ENCODE data around the gene MAPKAPK5. TPM values are rescaled to one million over a fixed set of nuclear protein-coding genes. Genes with fewer than 3 reads are reported as not detected.

The MAPKAPK5 gene
- total and polyA plus RNA-seq, 10 of the 15 experiments (the other 5 are each of a cell fraction or from before 2014, with no cell fraction given): 12.6 to 54.3 (median 41.5) TPM

- FAIRE-seq: no peak
- Histone ChIP-seq H3K4me2 (ENCODE audit: control insufficient read depth, insufficient read depth) (peak overlapping the region; percentile 14), H3K36me3 (ENCODE audit: control insufficient read depth in 2 of 2, insufficient read depth in 2 of 2, low read length in 1 of 2) (no peaks in the 10 kb centered on the region; a peak in 1 of 4 replicates), H3K4me1 (ENCODE audit: control insufficient read depth, insufficient read depth, low read length) (no peaks in the 10 kb centered on the region), H3K79me2 (ENCODE audit: control insufficient read depth, insufficient read depth, low read length) (peaks cover 61% of the 10 kb centered on the region), H3K27ac (ENCODE audit: control insufficient read depth, insufficient read depth) (peak overlapping the region; percentile 88), H2AFZ (ENCODE audit: control insufficient read depth, low read depth, low read length) (peak overlapping the region; percentile 93), H4K20me1 (ENCODE audit: control insufficient read depth, insufficient read depth) (no peaks in the 10 kb centered on the region), H3K4me3 (peak overlapping the region; percentile 97), H3K9me3 (replicated peaks; ENCODE audit: control insufficient read depth, insufficient read depth, low read length) (no peaks in the 10 kb centered on the region), H3K27me3 (replicated peaks in 1 of 2; ENCODE audit: control insufficient read depth in 2 of 2, insufficient read depth in 2 of 2, low read length in 1 of 2) (no peaks in the 10 kb centered on the region), H3K9ac (ENCODE audit: control insufficient read depth, insufficient read depth, low read length) (peak overlapping the region; percentile 91)
- ATAC-seq: peak; percentile 6
- in situ Hi-C loops (cut with MboI) (no loop called here), intact Hi-C loops (cut with micrococcal nuclease; ENCODE audit: unreplicated experiment) (loop anchor here (10.0 kb wide), 1 partner anchor 544 kb away; the partner anchor contains the start of gene HECTD4)
- POLR2A ChIA-PET: interaction anchor here (1.3 kb wide), 1 partner anchor 576 kb away, joined by 3 read pairs; no protein-coding TSS in a partner anchor
- TF ChIP-seq NBN (IDR thresholded peaks at IDR 0.05): no peak
- TF ChIP-seq RB1 (IDR thresholded peaks at IDR 0.05; ENCODE audit: borderline replicate concordance): no peak
- no peak for TF ChIP-seq ZNF24 (IDR thresholded peaks at IDR 0.05)
- no peak for TF ChIP-seq KAT2A (conservative IDR thresholded peaks at IDR 0.05; ENCODE audit: control insufficient read depth, low read depth, low read length)
- TF ChIP-seq BACH1 (IDR thresholded peaks at IDR 0.05; ENCODE audit: borderline replicate concordance): no peak
- TF ChIP-seq MYB (IDR thresholded peaks at IDR 0.05; ENCODE audit: borderline replicate concordance, low read depth, low read length): no peak
- TF ChIP-seq TAF1 (IDR thresholded peaks at IDR 0.05; ENCODE audit: borderline replicate concordance, low read depth, low read length): no peak
- no peak for TF ChIP-seq YBX1 (IDR thresholded peaks at IDR 0.05)
- TF ChIP-seq, protein P1, sequence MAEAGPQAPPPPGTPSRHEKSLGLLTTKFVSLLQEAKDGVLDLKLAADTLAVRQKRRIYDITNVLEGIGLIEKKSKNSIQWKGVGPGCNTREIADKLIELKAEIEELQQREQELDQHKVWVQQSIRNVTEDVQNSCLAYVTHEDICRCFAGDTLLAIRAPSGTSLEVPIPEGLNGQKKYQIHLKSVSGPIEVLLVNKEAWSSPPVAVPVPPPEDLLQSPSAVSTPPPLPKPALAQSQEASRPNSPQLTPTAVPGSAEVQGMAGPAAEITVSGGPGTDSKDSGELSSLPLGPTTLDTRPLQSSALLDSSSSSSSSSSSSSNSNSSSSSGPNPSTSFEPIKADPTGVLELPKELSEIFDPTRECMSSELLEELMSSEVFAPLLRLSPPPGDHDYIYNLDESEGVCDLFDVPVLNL (IDR thresholded peaks at IDR 0.05; ENCODE audit: low read depth, low read length): no peak
- TF ChIP-seq BCL3 (IDR thresholded peaks at IDR 0.05; ENCODE audit: borderline replicate concordance, insufficient read depth, low read depth, low read length, poor library complexity, severe bottlenecking): no peak
- TF ChIP-seq NFIC (IDR thresholded peaks at IDR 0.05; ENCODE audit: low read depth, low read length): no peak
- TF ChIP-seq, protein P2, sequence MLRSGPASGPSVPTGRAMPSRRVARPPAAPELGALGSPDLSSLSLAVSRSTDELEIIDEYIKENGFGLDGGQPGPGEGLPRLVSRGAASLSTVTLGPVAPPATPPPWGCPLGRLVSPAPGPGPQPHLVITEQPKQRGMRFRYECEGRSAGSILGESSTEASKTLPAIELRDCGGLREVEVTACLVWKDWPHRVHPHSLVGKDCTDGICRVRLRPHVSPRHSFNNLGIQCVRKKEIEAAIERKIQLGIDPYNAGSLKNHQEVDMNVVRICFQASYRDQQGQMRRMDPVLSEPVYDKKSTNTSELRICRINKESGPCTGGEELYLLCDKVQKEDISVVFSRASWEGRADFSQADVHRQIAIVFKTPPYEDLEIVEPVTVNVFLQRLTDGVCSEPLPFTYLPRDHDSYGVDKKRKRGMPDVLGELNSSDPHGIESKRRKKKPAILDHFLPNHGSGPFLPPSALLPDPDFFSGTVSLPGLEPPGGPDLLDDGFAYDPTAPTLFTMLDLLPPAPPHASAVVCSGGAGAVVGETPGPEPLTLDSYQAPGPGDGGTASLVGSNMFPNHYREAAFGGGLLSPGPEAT (IDR thresholded peaks at IDR 0.05; ENCODE audit: low read depth): no peak
- no peak for TF ChIP-seq SP1 (IDR thresholded peaks at IDR 0.05; ENCODE audit: low read depth, low read length)
- TF ChIP-seq PAX5 (IDR thresholded peaks at IDR 0.05; ENCODE audit: borderline replicate concordance, low read depth, low read length): no peak
- no peak for TF ChIP-seq EP300 (IDR thresholded peaks at IDR 0.05; ENCODE audit: borderline replicate concordance in 1 of 2, control insufficient read depth in 1 of 2, low read depth in 2 of 2, low read length in 2 of 2)
- no peak for TF ChIP-seq RCOR1 (conservative IDR thresholded peaks at IDR 0.05; ENCODE audit: low read depth, low read length)
- no peak for TF ChIP-seq ESRRA (IDR thresholded peaks at IDR 0.05; ENCODE audit: low read length)
- TF ChIP-seq NFYB (IDR thresholded peaks at IDR 0.05; ENCODE audit: insufficient read depth, low read depth, low read length): no peak
- CTCF ChIA-PET: interaction anchor here (0.5 to 2.6 kb wide), 8 partner anchors 15 to 573 kb away, joined by 3 to 14 read pairs (median 5); no protein-coding TSS in a partner anchor
- TSS peak; percentile 94 for BruUV-seq (replicated peaks)
- DNase-seq (ENCODE audit: low read depth, low spot score): no peak
- RAD21 ChIA-PET (ENCODE audit: unreplicated experiment): interaction anchor here (0.9 to 1.6 kb wide), 3 partner anchors 15 to 172 kb away, joined by 3 to 5 read pairs (median 3); partner anchors contain the start of genes ERP29 and TMEM116
- under 1% methylated on average over 13 of the region's 13 CpGs for WGBS (ENCODE audit: insufficient coverage, insufficient replicate concordance, low lambda C conversion rate, missing lambda C conversion rate)
- SMC1A ChIA-PET (ENCODE audit: uncharacterized antibody, unreplicated experiment): interaction anchor here (0.5 to 2.0 kb wide), 11 partner anchors 10 to 530 kb away, joined by 3 to 8 read pairs (median 4); partner anchors contain the start of genes ACAD10 and BRAP
Observed at GRCh38 chr12:111841236-111841749, 735 bp upstream of the MAPKAPK5 start.
